OCI-LY1 (cell line): ENCODE measurements around the gene TMEM176B.

ENCODE experiments used
- H2AFZ ChIP-seq: fragments of 200-600 bp; sonication (generic), shearing (Covaris generic); 2 replicates; pipeline ENCODE4 v1.6.0; 2014; ENCODE audit warnings: antibody characterized with exemption, mild to moderate bottlenecking, low read length
- H3F3A ChIP-seq: fragments of 200-600 bp; sonication (generic), shearing (Covaris generic); 2 replicates; pipeline ENCODE4 v1.6.0; 2014; ENCODE audit warnings: mild to moderate bottlenecking, antibody characterized with exemption, low read length, moderate library complexity; ENCODE audit not compliant: insufficient read depth
- H3K27ac ChIP-seq: fragments of 200-600 bp; sonication (generic); 2 replicates; pipeline ENCODE4 v1.5.1; 2014; ENCODE audit warnings: low read length, mixed run types, mild to moderate bottlenecking, low read depth; ENCODE audit not compliant: poor library complexity, severe bottlenecking
- H3K27me3 ChIP-seq: fragments of 200-600 bp; sonication (generic); 2 replicates; pipeline ENCODE4 v1.6.0; 2014; ENCODE audit warnings: antibody characterized with exemption, mild to moderate bottlenecking, low read length, moderate library complexity; ENCODE audit not compliant: insufficient read depth
- H3K36me3 ChIP-seq: fragments of 200-600 bp; sonication (generic); 2 replicates; pipeline ENCODE4 v1.6.1; 2014; ENCODE audit warnings: mild to moderate bottlenecking, antibody characterized with exemption, low read length, moderate library complexity, mixed read lengths; ENCODE audit not compliant: insufficient read depth
- H3K4me1 ChIP-seq: fragments of 200-600 bp; sonication (generic); 2 replicates; pipeline ENCODE4 v1.5.1; 2014; ENCODE audit warnings: mild to moderate bottlenecking, low read length, moderate library complexity; ENCODE audit not compliant: insufficient read depth, severe bottlenecking
- H3K4me2 ChIP-seq: fragments of 200-600 bp; sonication (generic), shearing (Covaris generic); 2 replicates; pipeline ENCODE4 v1.6.1; 2014; ENCODE audit warnings: low read length
- H3K4me3 ChIP-seq: fragments of 200-600 bp; sonication (generic); 2 replicates; pipeline ENCODE4 v1.5.1; 2014; ENCODE audit warnings: low read length, low read depth, mild to moderate bottlenecking, mixed read lengths; ENCODE audit not compliant: poor library complexity, severe bottlenecking
- H3K79me2 ChIP-seq: fragments of 200-600 bp; shearing (Covaris generic); 2 replicates; pipeline ENCODE4 v1.6.1; 2016; ENCODE audit warnings: mixed run types, low read length, mixed read lengths; ENCODE audit not compliant: insufficient read depth
- H3K9ac ChIP-seq: fragments of 200-600 bp; sonication (generic), shearing (Covaris generic); 2 replicates; pipeline ENCODE4 v1.6.1; 2014; ENCODE audit warnings: mild to moderate bottlenecking, low read length, mixed read lengths
- H3K9me2 ChIP-seq: fragments of 200-600 bp; sonication (generic), shearing (Covaris generic); 2 replicates; pipeline ENCODE4 v1.6.1; 2014; ENCODE audit warnings: low read depth, mild to moderate bottlenecking, low read length, mixed read lengths
- H3K9me3 ChIP-seq: fragments of 200-600 bp; shearing (Covaris generic); 2 replicates; pipeline ENCODE4 v1.6.1; 2014; ENCODE audit warnings: low read length, mixed read lengths
- H4K20me1 ChIP-seq: fragments of 200-600 bp; sonication (generic), shearing (Covaris generic); 2 replicates; pipeline ENCODE4 v1.6.0; 2016; ENCODE audit warnings: mild to moderate bottlenecking, low read length; ENCODE audit not compliant: insufficient read depth
- EZH2 ChIP-seq: fragments of 200-600 bp; sonication (generic), shearing (Covaris generic); IDR thresholded peaks from 2 replicates; pipeline ENCODE4 v1.8.0; 2017; ENCODE audit warnings: borderline replicate concordance, mixed run types, mild to moderate bottlenecking, antibody characterized with exemption, low read length, moderate library complexity, mixed read lengths
- TF ChIP-seq, protein P1 (sequence below): fragments of 200-600 bp; sonication (generic), shearing (Covaris generic); IDR thresholded peaks from 2 replicates; pipeline ENCODE4 v1.5.1; 2017; ENCODE audit warnings: mild to moderate bottlenecking, antibody characterized with exemption, low read length, moderate library complexity, mixed read lengths

TMEM176B gene

DNA sequence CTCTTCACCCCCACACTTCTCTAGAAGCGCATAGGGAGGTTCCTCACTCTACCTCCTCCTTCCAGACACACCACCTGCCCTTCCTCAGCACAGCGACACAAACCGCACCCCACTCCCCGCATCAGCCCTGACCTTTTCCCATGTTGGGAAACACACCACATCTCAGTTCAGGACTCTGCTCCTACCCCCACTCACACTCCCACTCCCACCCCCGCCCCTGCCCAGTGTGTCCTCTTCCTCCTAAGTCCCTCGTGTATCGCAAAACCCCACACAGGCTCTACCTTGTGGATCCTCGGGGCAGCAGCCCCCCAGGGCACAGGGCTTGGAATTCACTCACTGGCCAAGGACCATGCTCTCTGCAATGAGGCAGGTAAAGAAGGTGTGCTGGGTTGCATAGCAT lies 47.9 kb upstream of the TMEM176B start:
- Histone ChIP-seq H3K36me3 (no peaks in the 10 kb centered on the region), H3K9me3 (no peaks in the 10 kb centered on the region), H3K4me1 (no peaks in the 10 kb centered on the region), H3F3A (no peaks in the 10 kb centered on the region), H3K4me2 (no peak overlapping the region), H4K20me1 (no peaks in the 10 kb centered on the region), H3K9ac (no peak overlapping the region), H3K79me2 (no peaks in the 10 kb centered on the region), H3K4me3 (no peak overlapping the region), H3K27ac (no peak overlapping the region), H3K27me3 (peaks cover 20% of the 10 kb centered on the region; the same call in 1 of the 2 replicates), H2AFZ (no peak overlapping the region), H3K9me2 (no peaks in the 10 kb centered on the region)
- TF ChIP-seq, protein P1, sequence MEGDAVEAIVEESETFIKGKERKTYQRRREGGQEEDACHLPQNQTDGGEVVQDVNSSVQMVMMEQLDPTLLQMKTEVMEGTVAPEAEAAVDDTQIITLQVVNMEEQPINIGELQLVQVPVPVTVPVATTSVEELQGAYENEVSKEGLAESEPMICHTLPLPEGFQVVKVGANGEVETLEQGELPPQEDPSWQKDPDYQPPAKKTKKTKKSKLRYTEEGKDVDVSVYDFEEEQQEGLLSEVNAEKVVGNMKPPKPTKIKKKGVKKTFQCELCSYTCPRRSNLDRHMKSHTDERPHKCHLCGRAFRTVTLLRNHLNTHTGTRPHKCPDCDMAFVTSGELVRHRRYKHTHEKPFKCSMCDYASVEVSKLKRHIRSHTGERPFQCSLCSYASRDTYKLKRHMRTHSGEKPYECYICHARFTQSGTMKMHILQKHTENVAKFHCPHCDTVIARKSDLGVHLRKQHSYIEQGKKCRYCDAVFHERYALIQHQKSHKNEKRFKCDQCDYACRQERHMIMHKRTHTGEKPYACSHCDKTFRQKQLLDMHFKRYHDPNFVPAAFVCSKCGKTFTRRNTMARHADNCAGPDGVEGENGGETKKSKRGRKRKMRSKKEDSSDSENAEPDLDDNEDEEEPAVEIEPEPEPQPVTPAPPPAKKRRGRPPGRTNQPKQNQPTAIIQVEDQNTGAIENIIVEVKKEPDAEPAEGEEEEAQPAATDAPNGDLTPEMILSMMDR, result no peak
- no peak for TF ChIP-seq EZH2

DNA sequence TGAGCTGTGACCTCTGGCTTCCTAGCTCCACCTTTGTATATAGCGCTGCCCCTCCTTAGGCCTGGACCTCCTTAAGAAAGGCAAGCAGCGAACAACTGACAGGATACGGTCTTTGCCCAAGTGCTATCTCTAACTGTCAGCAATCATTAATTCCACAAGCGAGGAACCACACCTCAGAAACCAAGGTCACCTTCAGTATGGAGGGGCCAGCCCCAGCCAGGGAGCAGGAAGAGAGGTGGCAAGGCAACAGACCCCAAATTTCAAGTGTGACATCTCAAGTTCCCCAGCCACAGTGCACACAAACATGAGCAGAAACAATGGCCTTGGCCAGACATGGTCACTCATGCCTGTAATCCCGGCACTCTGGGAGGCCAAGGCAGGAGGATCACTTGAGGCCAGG lies 47.4 kb upstream of the TMEM176B start:
- Histone ChIP-seq H3F3A (no peaks in the 10 kb centered on the region), H3K4me1 (no peaks in the 10 kb centered on the region), H3K27me3 (peaks cover 23% of the 10 kb centered on the region; the same call in 1 of the 2 replicates), H3K4me3 (no peak overlapping the region), H3K9me2 (no peaks in the 10 kb centered on the region), H3K36me3 (no peaks in the 10 kb centered on the region), H4K20me1 (no peaks in the 10 kb centered on the region), H3K9me3 (no peaks in the 10 kb centered on the region), H3K27ac (no peak overlapping the region), H3K79me2 (no peaks in the 10 kb centered on the region), H3K4me2 (no peak overlapping the region), H3K9ac (no peak overlapping the region), H2AFZ (no peak overlapping the region)
- no peak for TF ChIP-seq EZH2
- TF ChIP-seq, protein P1, result no peak

DNA sequence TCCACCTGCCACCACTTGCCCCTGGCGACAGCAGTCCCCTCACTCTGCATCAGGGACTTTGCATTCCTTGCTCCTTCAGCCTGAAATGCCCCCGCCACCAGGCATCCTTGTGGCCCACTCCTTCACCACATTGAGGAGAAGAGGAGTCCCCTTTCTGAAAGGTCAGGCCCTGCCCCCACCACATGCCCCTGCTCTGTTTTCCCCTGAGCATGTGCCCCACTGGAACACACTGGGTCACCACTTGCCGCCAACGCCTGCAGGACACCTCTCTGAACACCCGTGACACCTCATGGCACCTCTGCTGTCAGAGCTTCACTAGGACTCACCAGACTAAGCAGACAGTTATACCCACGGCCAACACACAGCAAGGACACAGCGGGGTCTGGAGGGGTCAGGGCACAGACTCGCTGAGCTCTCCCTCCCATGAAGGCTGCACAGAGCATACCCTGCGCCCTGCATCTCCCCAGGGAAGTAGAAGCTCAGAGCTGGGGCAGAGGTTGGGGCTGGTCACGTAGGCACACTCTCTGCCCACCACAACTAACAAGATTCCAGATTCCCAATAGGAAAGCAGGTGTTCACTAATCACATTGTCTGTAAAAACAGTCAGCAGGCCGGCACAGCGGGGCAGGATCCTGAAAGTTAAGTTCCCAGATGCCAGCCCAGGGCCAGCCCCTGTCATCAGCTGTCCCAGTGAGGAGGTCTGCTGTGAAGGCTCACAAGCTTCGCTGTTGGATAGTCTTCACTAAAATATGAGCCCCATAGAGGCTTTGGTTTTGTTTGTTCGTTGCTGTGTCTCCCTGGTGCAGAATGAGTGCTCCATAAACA lies 46.3 kb upstream of the TMEM176B start:
- no peaks in the 10 kb centered on the region for H4K20me1 ChIP-seq
- no peaks in the 10 kb centered on the region for H3K79me2 ChIP-seq
- no peak overlapping the region for H3K27ac ChIP-seq
- no peaks in the 10 kb centered on the region for H3K9me3 ChIP-seq
- no peak overlapping the region for H2AFZ ChIP-seq
- no peaks in the 10 kb centered on the region for H3F3A ChIP-seq
- H3K9me2 ChIP-seq, result no peaks in the 10 kb centered on the region
- H3K9ac ChIP-seq, result no peak overlapping the region
- TF ChIP-seq, protein P1, result no peak
- no peak for TF ChIP-seq EZH2
- H3K4me2 ChIP-seq, result no peak overlapping the region
- H3K4me1 ChIP-seq, result no peaks in the 10 kb centered on the region
- H3K4me3 ChIP-seq, result no peak overlapping the region
- no peaks in the 10 kb centered on the region for H3K36me3 ChIP-seq
- peaks cover 20% of the 10 kb centered on the region; the same call in 1 of the 2 replicates for H3K27me3 ChIP-seq
